CD4-positive, alpha-beta T cell (primary cell): ENCODE results near the gene KCNB1. TPM values are rescaled to one million over a fixed set of nuclear protein-coding genes. Genes with fewer than 3 reads are reported as not detected.

Source experiments
- ATAC-seq: fragments of 200-7000 bp; cut with Tn5 transposase; one replicate; pipeline ENCODE4 v1.10.0; 2022; ENCODE audit warnings: mild to moderate bottlenecking; ENCODE audit not compliant: poor library complexity
- CTCF ChIA-PET: fragments of 350-600 bp; sonication (Branson Sonifier 250); formaldehyde crosslinking; loops from one replicate; lab custom pipeline; 2021; ENCODE audit warnings: antibody characterized with exemption, inconsistent platforms; lab: Charles Lee
- POLR2A ChIA-PET: fragments of 350-600 bp; sonication (Branson Sonifier 250); formaldehyde crosslinking; loops from one replicate; lab custom pipeline; 2021; ENCODE audit warnings: antibody characterized with exemption, inconsistent platforms; lab: Charles Lee
- DNase-seq, 14 experiments: peaks; one replicate each; pipeline ENCODE4 v3.0.0-alpha.2; 2013 to 2020; ENCODE audit warnings: mixed read lengths in 2 of 14
- H3K27ac ChIP-seq, 2 donors: one replicate each; pipeline versions ENCODE4 v1.5.1 to v1.7.0; 2013; ENCODE audit warnings: low read length in 2 of 2, low read depth in 1 of 2, mild to moderate bottlenecking in 1 of 2
- H3K27me3 ChIP-seq, 2 experiments: 1 replicate in 1 of 2; 2 replicates in 1 of 2; pipeline versions ENCODE4 v1.6.1 to v1.7.0; 2013; ENCODE audit warnings: low read length in 2 of 2, control low read depth in 1 of 2, mild to moderate bottlenecking in 1 of 2, moderate library complexity in 1 of 2; ENCODE audit not compliant: insufficient read depth in 2 of 2, control insufficient read depth in 1 of 2
- H3K36me3 ChIP-seq: one replicate; pipeline ENCODE4 v1.6.1; 2013; ENCODE audit warnings: low read length, control low read depth; ENCODE audit not compliant: insufficient read depth
- H3K4me1 ChIP-seq: one replicate; pipeline ENCODE4 v1.6.1; 2013; ENCODE audit warnings: low read length, control low read depth; ENCODE audit not compliant: insufficient read depth
- H3K4me3 ChIP-seq: one replicate; pipeline ENCODE4 v1.5.1; 2013; ENCODE audit warnings: mild to moderate bottlenecking, low read length, moderate library complexity
- H3K9me3 ChIP-seq, 2 experiments: 1 replicate in 1 of 2; 2 replicates in 1 of 2; pipeline versions ENCODE4 v1.6.1 to v1.7.0; 2013; ENCODE audit warnings: low read length in 2 of 2, mild to moderate bottlenecking in 2 of 2, control low read depth in 1 of 2, moderate library complexity in 1 of 2; ENCODE audit not compliant: control insufficient read depth in 1 of 2, insufficient read depth in 1 of 2
- H3K27ac Mint-ChIP-seq: one replicate; pipeline ENCODE4 v1.8.0; 2020; ENCODE audit warnings: mixed read lengths
- H3K27me3 Mint-ChIP-seq: one replicate; pipeline ENCODE4 v1.8.0; 2021; ENCODE audit warnings: mixed read lengths
- H3K36me3 Mint-ChIP-seq: one replicate; pipeline ENCODE4 v1.8.0; 2021; ENCODE audit warnings: low read depth, mixed read lengths
- H3K4me1 Mint-ChIP-seq: one replicate; pipeline ENCODE4 v1.8.0; 2021; ENCODE audit warnings: low read depth, mixed read lengths
- H3K4me3 Mint-ChIP-seq: one replicate; pipeline ENCODE4 v1.8.0; 2020; ENCODE audit warnings: mild to moderate bottlenecking, mixed read lengths
- H3K9me3 Mint-ChIP-seq: one replicate; pipeline ENCODE4 v1.8.0; 2020; ENCODE audit warnings: mixed read lengths
- CTCF ChIP-seq: fragments of 200-600 bp; IDR thresholded peaks from one replicate; pipeline ENCODE4 v1.8.0; 2022; ENCODE audit warnings: antibody characterized with exemption, mild to moderate bottlenecking
- intact Hi-C, 2 experiments: fragments of 100-400 bp; cut with DNase I in 1 of 2; cut with micrococcal nuclease in 1 of 2; formaldehyde crosslinking; loops; one replicate each; pipeline versions ENCODE4 v1.15.1 to v1.9.0; 2023 to 2025; cut with DNase I, micrococcal nuclease
- total RNA-seq, 174 experiments: library from RNA in 2 of 174; stranded (reverse) in 2 of 174; gene quantifications; one replicate each; pipeline ENCODE4 v1.2.3 and lab custom pipeline; 2021 to 2026

KCNB1 gene
- total RNA-seq, 2 experiments from 2014 or later, result 0.06 to 0.08 TPM

DNA sequence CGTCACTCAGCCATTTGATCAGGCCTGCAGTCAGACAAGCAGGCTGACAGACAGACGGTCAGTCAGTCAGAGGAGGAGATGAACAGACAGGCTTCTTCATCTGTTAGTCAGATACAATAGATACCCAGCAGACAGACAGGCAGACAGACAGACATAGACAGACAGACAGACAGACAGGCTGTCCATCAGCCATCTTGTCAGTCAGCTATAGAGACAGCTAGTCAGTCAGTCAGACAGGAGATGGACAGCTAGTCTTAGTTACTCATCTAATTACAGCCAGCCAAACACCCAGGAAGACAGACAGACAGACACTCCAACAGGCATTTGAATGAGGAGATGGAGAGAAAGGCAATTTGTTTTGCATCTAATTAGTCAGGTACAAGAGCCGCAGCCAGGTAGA is 36.4 kb downstream of the KCNB1 start:
- no peak for ATAC-seq
- no peak overlapping the region for H3K27ac Mint-ChIP-seq
- Histone ChIP-seq H3K4me1 (no peaks in the 10 kb centered on the region), H3K9me3 (peaks cover 0 to 4% of the 10 kb centered on the region in 2 experiments), H3K27ac (no peak overlapping the region), H3K27me3 (peaks cover 10 to 17% of the 10 kb centered on the region in 2 experiments), H3K36me3 (no peaks in the 10 kb centered on the region), H3K4me3 (no peak overlapping the region)
- peaks cover 61% of the 10 kb centered on the region for H3K27me3 Mint-ChIP-seq
- TF ChIP-seq CTCF, result no peak
- DNase-seq, result no peak
- POLR2A ChIA-PET, result no interaction called here
- intact Hi-C loops, result no loop called here
- H3K36me3 Mint-ChIP-seq, result no peaks in the 10 kb centered on the region
- no peaks in the 10 kb centered on the region for H3K4me1 Mint-ChIP-seq
- no peaks in the 10 kb centered on the region for H3K9me3 Mint-ChIP-seq
- no peak overlapping the region for H3K4me3 Mint-ChIP-seq
- CTCF ChIA-PET, result no interaction called here

DNA sequence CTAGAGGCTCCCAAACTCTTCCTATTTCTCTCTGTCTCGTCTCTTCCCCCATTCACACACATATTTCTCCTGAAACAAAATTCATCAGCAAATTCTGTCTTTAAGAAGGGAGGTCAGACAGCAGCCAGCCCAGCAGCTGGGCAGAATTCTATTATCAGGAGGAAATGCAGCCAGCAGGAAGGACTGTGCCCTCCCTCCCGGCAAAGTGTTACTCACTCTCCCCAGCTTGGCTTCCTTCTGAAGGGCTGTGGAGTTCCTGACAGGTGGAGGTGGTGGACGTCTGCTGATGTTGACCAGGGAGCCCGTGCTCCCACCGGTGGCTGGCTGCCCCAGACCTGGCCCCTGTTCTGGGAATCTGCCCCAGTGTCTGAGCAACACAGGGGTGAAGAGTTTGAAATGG is 37.3 kb downstream of the KCNB1 start:
- Histone ChIP-seq H3K4me3 (no peak overlapping the region), H3K4me1 (no peaks in the 10 kb centered on the region), H3K27me3 (peaks cover 10 to 17% of the 10 kb centered on the region in 2 experiments), H3K36me3 (no peaks in the 10 kb centered on the region), H3K9me3 (peaks cover 0 to 4% of the 10 kb centered on the region in 2 experiments), H3K27ac (no peak overlapping the region)
- H3K4me3 Mint-ChIP-seq, result no peak overlapping the region
- H3K4me1 Mint-ChIP-seq, result no peaks in the 10 kb centered on the region
- no peaks in the 10 kb centered on the region for H3K36me3 Mint-ChIP-seq
- TF ChIP-seq CTCF, result no peak
- ATAC-seq, result no peak
- DNase-seq, result no peak
- H3K27ac Mint-ChIP-seq, result no peak overlapping the region
- intact Hi-C loops, result no loop called here
- ChIA-PET CTCF (no interaction called here), POLR2A (no interaction called here)
- H3K9me3 Mint-ChIP-seq, result no peaks in the 10 kb centered on the region
- H3K27me3 Mint-ChIP-seq, result peaks cover 55% of the 10 kb centered on the region

GRCh38 chr20:49444553-49444990 is 37.9 kb downstream of the KCNB1 start:
- peaks cover 60% of the 10 kb centered on the region for H3K27me3 Mint-ChIP-seq

More at GRCh38 chr20:49444553-49444990, 37.9 kb downstream of the KCNB1 start:
- H3K4me1 Mint-ChIP-seq, result no peaks in the 10 kb centered on the region
- Histone ChIP-seq H3K36me3 (no peaks in the 10 kb centered on the region), H3K9me3 (peaks cover 0 to 4% of the 10 kb centered on the region in 2 experiments), H3K27me3 (peaks cover 10 to 18% of the 10 kb centered on the region in 2 experiments), H3K4me3 (no peak overlapping the region), H3K27ac (no peak overlapping the region), H3K4me1 (no peaks in the 10 kb centered on the region)
- H3K9me3 Mint-ChIP-seq, result no peaks in the 10 kb centered on the region
- intact Hi-C loops, result no loop called here
- DNase-seq, result no peak
- H3K4me3 Mint-ChIP-seq, result no peak overlapping the region
- no peak for TF ChIP-seq CTCF
- no peaks in the 10 kb centered on the region for H3K36me3 Mint-ChIP-seq
- CTCF ChIA-PET, result no interaction called here
- no peak overlapping the region for H3K27ac Mint-ChIP-seq
- no peak for ATAC-seq
- POLR2A ChIA-PET, result no interaction called here
